Body of pancreas (tissue), 4 donors: Measurements from ENCODE around the gene ASS1.

Experiments used
- CTCF ChIP-seq, 7 experiments: fragments of 450-650 bp in 4 of 7; fragments of 200-600 bp in 3 of 7; sonication (generic) in 3 of 7; IDR thresholded peaks; one replicate each; pipeline ENCODE4 v1.5.1; 2016 to 2019; ENCODE audit warnings: antibody characterized with exemption in 7 of 7
- POLR2A ChIP-seq, 3 donors: fragments of 450-650 bp; IDR thresholded peaks; one replicate each; pipeline ENCODE4 v1.6.1; 2016; ENCODE audit warnings: antibody characterized with exemption in 3 of 3, mild to moderate bottlenecking in 2 of 3

- TF ChIP-seq POLR2A (IDR thresholded peaks at IDR 0.05) (no peak), CTCF (IDR thresholded peaks at IDR 0.05) (no peak)
Measured at GRCh38 chr9:130429831-130430230, 14.9 kb upstream of the ASS1 start.
